IMR-90 (cell line): ENCODE data around the gene DOC2B.

Experiments used
- CEBPB ChIP-seq: IDR thresholded peaks from 2 replicates; pipeline ENCODE4 v1.6.1; 2012; ENCODE audit warnings: low read depth, low read length, improper control_type of control experiment
- CHD1 ChIP-seq: IDR thresholded peaks from 2 replicates; pipeline ENCODE4 v1.6.1; 2012; ENCODE audit warnings: low read depth, low read length, improper control_type of control experiment
- ELK1 ChIP-seq: fragments of 150-350 bp; IDR thresholded peaks from 2 replicates; pipeline ENCODE4 v1.6.1; 2016; ENCODE audit warnings: low read depth, mild to moderate bottlenecking, low read length, moderate library complexity, borderline replicate concordance
- MAZ ChIP-seq: IDR thresholded peaks from 2 replicates; pipeline ENCODE4 v1.6.1; 2012; ENCODE audit warnings: low read depth, mild to moderate bottlenecking, low read length, improper control_type of control experiment, moderate library complexity, borderline replicate concordance
- MXI1 ChIP-seq: IDR thresholded peaks from 2 replicates; pipeline ENCODE4 v1.6.1; 2012; ENCODE audit warnings: low read depth, mild to moderate bottlenecking, low read length, moderate library complexity, borderline replicate concordance
- POLR2A ChIP-seq: IDR thresholded peaks from 2 replicates; pipeline ENCODE4 v1.6.1; 2012; ENCODE audit warnings: mild to moderate bottlenecking, low read depth, low read length
- RAD21 ChIP-seq: IDR thresholded peaks from 2 replicates; pipeline ENCODE4 v1.6.1; 2012; ENCODE audit warnings: low read length, improper control_type of control experiment
- RCOR1 ChIP-seq: IDR thresholded peaks from 2 replicates; pipeline ENCODE4 v1.6.1; 2012; ENCODE audit warnings: mild to moderate bottlenecking, low read length, improper control_type of control experiment; ENCODE audit not compliant: insufficient replicate concordance
- RFX5 ChIP-seq: IDR thresholded peaks from 2 replicates; pipeline ENCODE4 v1.8.0; 2012; ENCODE audit warnings: low read depth, mild to moderate bottlenecking, low read length, moderate library complexity
- SMC3 ChIP-seq: fragments of 150-350 bp; IDR thresholded peaks from 2 replicates; pipeline ENCODE4 v1.6.1; 2016; ENCODE audit warnings: low read depth, mild to moderate bottlenecking, antibody characterized with exemption, low read length, moderate library complexity
- TF ChIP-seq, protein P1 (sequence below): conservative IDR thresholded peaks from 2 replicates; pipeline ENCODE4 v1.5.1; 2012; ENCODE audit warnings: mild to moderate bottlenecking, low read depth, low read length, improper control_type of control experiment
- TF ChIP-seq, protein P2 (sequence below): fragments of 150-350 bp; IDR thresholded peaks from 2 replicates; pipeline ENCODE4 v1.6.1; 2017; ENCODE audit warnings: mild to moderate bottlenecking, antibody characterized with exemption, low read length, low read depth

DNA sequence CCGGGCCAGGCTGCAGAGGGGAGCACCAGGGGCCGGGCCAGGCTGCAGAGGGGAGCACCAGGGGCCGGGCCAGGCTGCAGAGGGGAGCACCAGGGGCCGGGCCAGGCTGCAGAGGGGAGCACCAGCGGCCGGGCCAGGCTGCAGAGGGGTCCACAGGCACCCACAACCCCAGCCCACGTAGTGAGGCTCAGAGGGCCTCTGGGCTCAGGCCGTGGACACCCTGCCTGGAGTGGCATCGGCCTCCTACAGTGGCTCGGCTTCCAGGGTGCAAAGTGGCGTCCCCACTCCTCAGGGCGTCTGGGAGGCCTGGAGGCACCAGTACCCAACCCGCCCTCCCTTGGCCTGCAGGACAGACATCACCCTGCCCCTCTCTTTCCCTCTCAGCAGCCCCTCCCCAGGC is 9.6 kb downstream of the DOC2B start:
- TF ChIP-seq, protein P1, sequence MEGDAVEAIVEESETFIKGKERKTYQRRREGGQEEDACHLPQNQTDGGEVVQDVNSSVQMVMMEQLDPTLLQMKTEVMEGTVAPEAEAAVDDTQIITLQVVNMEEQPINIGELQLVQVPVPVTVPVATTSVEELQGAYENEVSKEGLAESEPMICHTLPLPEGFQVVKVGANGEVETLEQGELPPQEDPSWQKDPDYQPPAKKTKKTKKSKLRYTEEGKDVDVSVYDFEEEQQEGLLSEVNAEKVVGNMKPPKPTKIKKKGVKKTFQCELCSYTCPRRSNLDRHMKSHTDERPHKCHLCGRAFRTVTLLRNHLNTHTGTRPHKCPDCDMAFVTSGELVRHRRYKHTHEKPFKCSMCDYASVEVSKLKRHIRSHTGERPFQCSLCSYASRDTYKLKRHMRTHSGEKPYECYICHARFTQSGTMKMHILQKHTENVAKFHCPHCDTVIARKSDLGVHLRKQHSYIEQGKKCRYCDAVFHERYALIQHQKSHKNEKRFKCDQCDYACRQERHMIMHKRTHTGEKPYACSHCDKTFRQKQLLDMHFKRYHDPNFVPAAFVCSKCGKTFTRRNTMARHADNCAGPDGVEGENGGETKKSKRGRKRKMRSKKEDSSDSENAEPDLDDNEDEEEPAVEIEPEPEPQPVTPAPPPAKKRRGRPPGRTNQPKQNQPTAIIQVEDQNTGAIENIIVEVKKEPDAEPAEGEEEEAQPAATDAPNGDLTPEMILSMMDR, result no peak
- no peak for TF ChIP-seq RFX5
- TF ChIP-seq MXI1, result no peak
- no peak for TF ChIP-seq CEBPB
- TF ChIP-seq RAD21, result no peak
- no peak for TF ChIP-seq SMC3
- no peak for TF ChIP-seq POLR2A
- no peak for TF ChIP-seq ELK1
- TF ChIP-seq MAZ, result no peak
- TF ChIP-seq RCOR1, result no peak
- no peak for TF ChIP-seq CHD1
- TF ChIP-seq, protein P2, sequence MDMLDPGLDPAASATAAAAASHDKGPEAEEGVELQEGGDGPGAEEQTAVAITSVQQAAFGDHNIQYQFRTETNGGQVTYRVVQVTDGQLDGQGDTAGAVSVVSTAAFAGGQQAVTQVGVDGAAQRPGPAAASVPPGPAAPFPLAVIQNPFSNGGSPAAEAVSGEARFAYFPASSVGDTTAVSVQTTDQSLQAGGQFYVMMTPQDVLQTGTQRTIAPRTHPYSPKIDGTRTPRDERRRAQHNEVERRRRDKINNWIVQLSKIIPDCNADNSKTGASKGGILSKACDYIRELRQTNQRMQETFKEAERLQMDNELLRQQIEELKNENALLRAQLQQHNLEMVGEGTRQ, result no peak
